ENCODE measurements around the gene TES. TPM values are rescaled to one million over a fixed set of nuclear protein-coding genes. Genes with fewer than 3 reads are reported as not detected.

TES gene
- total and polyA plus RNA-seq, 9 of the 15 experiments (the other 6 are each of a cell fraction or from before 2014, with no cell fraction given), result 20.7 to 61.6 (median 53.8) TPM

GRCh38 chr7:116298576-116298975 is 88.2 kb downstream of the TES start (continued):
- no peak for TF ChIP-seq HNRNPH1 (optimal IDR thresholded peaks at IDR 0.05; ENCODE audit: low read depth, low read length)

- DNase-seq (ENCODE audit: extremely low read depth in 1 of 4, low spot score in 3 of 4) (no peak), FAIRE-seq (no peak), ATAC-seq (no peak)
- no peaks in the 10 kb centered on the region for H3K4me1 ChIP-seq (replicated peaks in 1 of 2; ENCODE audit: control insufficient read depth in 2 of 2, insufficient read depth in 2 of 2, low read length in 2 of 2)
- no peak overlapping the region for H3K9ac ChIP-seq (ENCODE audit: insufficient read depth in 1 of 2, low read depth in 2 of 2, low read length in 2 of 2)
- no peaks in the 10 kb centered on the region for H3K36me3 ChIP-seq (ENCODE audit: control insufficient read depth, insufficient read depth, low read length)
- no peak overlapping the region for H3K4me2 ChIP-seq (ENCODE audit: insufficient read depth, low read length)
- ChIA-PET CTCF (ENCODE audit: low intra/inter-chr PET ratio) (no interaction called here), POLR2A (interaction anchor here (0.7 kb wide), 1 partner anchor 23 kb away, joined by 3 read pairs; no protein-coding TSS in a partner anchor)
- no peaks in the 10 kb centered on the region for H3K79me2 ChIP-seq (ENCODE audit: control insufficient read depth, insufficient read depth, low read length)
- no peak overlapping the region for H2AFZ ChIP-seq (ENCODE audit: low read depth, low read length)
- 1% methylated on average over 5 of the region's 5 CpGs for WGBS (ENCODE audit: insufficient coverage, low coverage, missing lambda C conversion rate)
- BruUV-seq (replicated peaks), result no TSS peak
- H3K27me3 ChIP-seq (ENCODE audit: control insufficient read depth in 2 of 2, insufficient read depth in 2 of 2, low read length in 2 of 2), result no peaks in the 10 kb centered on the region; a peak in 1 of 5 replicates
- no peaks in the 10 kb centered on the region for H3K9me3 ChIP-seq (replicated peaks; ENCODE audit: control insufficient read depth, insufficient read depth, low read depth, low read length)
- intact Hi-C loops (cut with micrococcal nuclease), result no loop called here
- no peaks in the 10 kb centered on the region for H4K20me1 ChIP-seq (replicated peaks; ENCODE audit: control insufficient read depth, insufficient read depth, low read length)
- no peaks in the 10 kb centered on the region for H3K9me1 ChIP-seq (ENCODE audit: control insufficient read depth, insufficient read depth, low read length)
- H3K4me3 ChIP-seq, result no peak overlapping the region
- no peak for TF ChIP-seq CEBPG (CRISPR knock-in tag; IDR thresholded peaks at IDR 0.05)
- TF ChIP-seq CEBPG (tag; conservative IDR thresholded peaks at IDR 0.05 in 1 of 2, IDR thresholded peaks at IDR 0.05 in 1 of 2), result peak in 1 of 2 experiments; percentile 57; a peak in 2 of 4 replicates
- no peak for TF ChIP-seq ZEB2 (IDR thresholded peaks at IDR 0.05)
- TF ChIP-seq PATZ1 (CRISPR knock-in tag; IDR thresholded peaks at IDR 0.05; ENCODE audit: borderline replicate concordance), result no peak
- no peak for TF ChIP-seq TSC22D4 (tag; IDR thresholded peaks at IDR 0.05)
- TF ChIP-seq ZNF140 (CRISPR knock-in tag; IDR thresholded peaks at IDR 0.05), result no peak
- no peak for TF ChIP-seq STAT6 (CRISPR knock-in tag; IDR thresholded peaks at IDR 0.05)
- no peak for TF ChIP-seq ZFX (CRISPR knock-in tag; IDR thresholded peaks at IDR 0.05)
- TF ChIP-seq HNRNPLL (IDR thresholded peaks at IDR 0.05; ENCODE audit: low read depth, low read length, poor library complexity, severe bottlenecking), result no peak
- no peak for TF ChIP-seq DPF2 (IDR thresholded peaks at IDR 0.05)
- no peak for TF ChIP-seq ASH1L (IDR thresholded peaks at IDR 0.05; ENCODE audit: borderline replicate concordance, low read depth, partially characterized antibody)
- TF ChIP-seq ATF3 (IDR thresholded peaks at IDR 0.05), result 0 out of 2 replicates have a peak, but pooled peaks have one; percentile 9
- no peak for TF ChIP-seq ATF3 (CRISPR knock-in tag; conservative IDR thresholded peaks at IDR 0.05)
- in situ Hi-C loops (cut with MboI), result no loop called here
- no peak overlapping the region for H3K27ac ChIP-seq (ENCODE audit: extremely low read depth, low read depth, low read length)
These were observed 95.4 kb downstream of the TES start for GRCh38 chr7:116305485-116306408.

Data from K562 (cell line).